Peyer's patch (tissue), 4 donors: ENCODE results near the gene TEAD1.

ENCODE experiments used
- CTCF ChIP-seq, 6 experiments: fragments of 450-650 bp in 4 of 6; fragments of 200-600 bp in 2 of 6; sonication (generic) in 1 of 6; IDR thresholded peaks; one replicate each; pipeline ENCODE4 v1.5.1; 2017 to 2019; ENCODE audit warnings: antibody characterized with exemption in 6 of 6, mild to moderate bottlenecking in 3 of 6, moderate library complexity in 1 of 6
- POLR2A ChIP-seq, 2 donors: fragments of 450-650 bp; IDR thresholded peaks; one replicate each; pipeline ENCODE4 v1.5.1; 2017; ENCODE audit warnings: antibody characterized with exemption in 2 of 2, mild to moderate bottlenecking in 2 of 2, moderate library complexity in 2 of 2

GRCh38 chr11:12778240-12778905 lies 104.2 kb downstream of the TEAD1 start:
- TF ChIP-seq POLR2A (IDR thresholded peaks at IDR 0.05) = no peak
- TF ChIP-seq CTCF (IDR thresholded peaks at IDR 0.05) = no peak
